ENCODE data around the gene NR4A1. TPM values are rescaled to one million over a fixed set of nuclear protein-coding genes. Genes with fewer than 3 reads are reported as not detected.
A peak's percentile ranks its signal among the peaks of the same experiment; 100 is the strongest.

NR4A1 gene
- total RNA-seq, 4 donors from 2014 or later: 26.2 to 88.1 (median 59.4) TPM

DNA sequence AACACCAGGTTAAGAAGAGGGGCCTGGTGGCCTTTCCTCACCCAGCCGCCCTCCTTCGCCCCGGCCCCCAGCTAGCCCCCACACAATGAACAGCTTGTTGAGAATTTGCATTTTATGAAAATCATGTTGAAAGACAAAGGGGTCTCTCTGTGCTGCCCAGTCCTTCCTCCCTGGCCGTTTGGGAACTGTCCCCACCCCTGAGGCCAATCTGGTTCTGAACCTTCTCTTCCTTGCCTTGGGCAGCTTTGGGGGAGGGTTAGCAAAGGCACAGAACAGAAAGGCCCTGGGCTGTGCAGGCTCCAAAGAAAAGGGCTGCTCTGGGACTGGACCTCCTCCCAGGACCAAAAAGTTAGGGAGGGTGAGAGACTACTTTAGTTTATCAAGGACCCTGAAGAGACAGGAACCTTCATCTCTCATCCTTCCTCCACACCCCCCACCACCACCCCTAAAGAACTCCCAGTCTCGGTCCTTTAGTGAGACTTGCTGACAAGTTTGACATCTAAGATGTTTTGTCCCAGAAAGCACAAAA, 43.2 kb upstream of the NR4A1 start:
- DNase-seq (ENCODE audit: extremely low spot score): no peak
- Histone ChIP-seq H3K27ac (replicated peaks in 1 of 4) (peak overlapping the region; percentile 82 to 90 (median 87)), H3K9me3 (no peaks in the 10 kb centered on the region), H3K4me1 (peaks cover 39 to 75% (median 69%) of the 10 kb centered on the region in 4 donors), H3K4me3 (peak overlapping the region; percentile 64 to 90 (median 76)), H3K27me3 (peaks cover 2 to 38% (median 14%) of the 10 kb centered on the region in 4 donors), H3K36me3 (peaks cover 0 to 33% (median 11%) of the 10 kb centered on the region in 4 donors)
- WGBS: 61% methylated on average over 5 of the region's 5 CpGs
- intact Hi-C loops (cut with DNase I): no loop called here
- TF ChIP-seq POLR2A (IDR thresholded peaks at IDR 0.05; ENCODE audit: low read depth) (no peak), EP300 (IDR thresholded peaks at IDR 0.05) (no peak)
- TF ChIP-seq, protein P1, sequence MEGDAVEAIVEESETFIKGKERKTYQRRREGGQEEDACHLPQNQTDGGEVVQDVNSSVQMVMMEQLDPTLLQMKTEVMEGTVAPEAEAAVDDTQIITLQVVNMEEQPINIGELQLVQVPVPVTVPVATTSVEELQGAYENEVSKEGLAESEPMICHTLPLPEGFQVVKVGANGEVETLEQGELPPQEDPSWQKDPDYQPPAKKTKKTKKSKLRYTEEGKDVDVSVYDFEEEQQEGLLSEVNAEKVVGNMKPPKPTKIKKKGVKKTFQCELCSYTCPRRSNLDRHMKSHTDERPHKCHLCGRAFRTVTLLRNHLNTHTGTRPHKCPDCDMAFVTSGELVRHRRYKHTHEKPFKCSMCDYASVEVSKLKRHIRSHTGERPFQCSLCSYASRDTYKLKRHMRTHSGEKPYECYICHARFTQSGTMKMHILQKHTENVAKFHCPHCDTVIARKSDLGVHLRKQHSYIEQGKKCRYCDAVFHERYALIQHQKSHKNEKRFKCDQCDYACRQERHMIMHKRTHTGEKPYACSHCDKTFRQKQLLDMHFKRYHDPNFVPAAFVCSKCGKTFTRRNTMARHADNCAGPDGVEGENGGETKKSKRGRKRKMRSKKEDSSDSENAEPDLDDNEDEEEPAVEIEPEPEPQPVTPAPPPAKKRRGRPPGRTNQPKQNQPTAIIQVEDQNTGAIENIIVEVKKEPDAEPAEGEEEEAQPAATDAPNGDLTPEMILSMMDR (IDR thresholded peaks at IDR 0.05): no peak

DNA sequence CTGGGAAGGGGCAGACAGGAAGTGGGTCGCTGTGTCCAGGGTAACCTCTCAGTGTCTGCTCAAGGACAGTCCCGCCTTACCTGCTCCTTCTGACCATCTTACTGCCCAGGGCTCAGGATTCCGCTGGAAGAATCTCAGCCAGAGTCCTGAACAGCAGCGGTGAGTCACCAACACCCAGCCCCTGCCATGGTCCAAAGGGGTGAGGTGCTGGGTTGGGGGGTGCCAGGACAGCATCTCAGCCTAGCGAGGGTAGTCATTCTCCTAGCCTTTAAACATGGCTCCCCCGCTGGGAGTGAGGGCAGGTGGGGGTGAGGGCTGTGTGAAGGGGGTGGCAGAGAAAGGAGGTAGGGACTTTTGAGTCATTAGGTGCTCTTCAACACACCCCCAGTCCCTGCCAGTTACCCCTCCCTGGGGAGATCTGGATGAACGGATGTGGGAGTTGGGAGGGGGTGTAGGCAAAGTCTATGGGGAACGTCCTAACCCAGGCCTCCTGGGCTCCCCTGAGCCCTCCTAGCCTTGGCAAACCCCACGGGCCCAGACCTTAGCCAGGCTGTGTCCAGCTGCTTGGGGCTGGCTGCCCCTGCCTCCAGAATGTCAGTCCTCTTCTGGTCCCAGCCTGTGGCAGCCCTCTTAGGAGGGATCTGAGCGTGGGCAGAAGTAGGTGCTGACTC, 42.0 kb upstream of the NR4A1 start:
- TF ChIP-seq POLR2A (IDR thresholded peaks at IDR 0.05; ENCODE audit: low read depth) (no peak), POLR2AphosphoS5 (IDR thresholded peaks at IDR 0.05) (no peak)
- TF ChIP-seq, protein P1 (IDR thresholded peaks at IDR 0.05): no peak
- Histone ChIP-seq H3K27me3 (peaks cover 2 to 35% (median 14%) of the 10 kb centered on the region in 4 donors), H3K4me3 (peak overlapping the region; percentile 64 to 90 (median 76)), H3K36me3 (peaks cover 0 to 44% (median 18%) of the 10 kb centered on the region in 4 donors), H3K9me3 (no peaks in the 10 kb centered on the region), H3K27ac (replicated peaks in 1 of 4) (peak overlapping the region; percentile 82 to 90 (median 87)), H3K4me1 (peaks cover 39 to 73% (median 67%) of the 10 kb centered on the region in 4 donors)
- intact Hi-C loops (cut with DNase I): no loop called here
- DNase-seq (ENCODE audit: extremely low spot score): no peak
- WGBS: 77% methylated on average over 9 of the region's 10 CpGs

DNA sequence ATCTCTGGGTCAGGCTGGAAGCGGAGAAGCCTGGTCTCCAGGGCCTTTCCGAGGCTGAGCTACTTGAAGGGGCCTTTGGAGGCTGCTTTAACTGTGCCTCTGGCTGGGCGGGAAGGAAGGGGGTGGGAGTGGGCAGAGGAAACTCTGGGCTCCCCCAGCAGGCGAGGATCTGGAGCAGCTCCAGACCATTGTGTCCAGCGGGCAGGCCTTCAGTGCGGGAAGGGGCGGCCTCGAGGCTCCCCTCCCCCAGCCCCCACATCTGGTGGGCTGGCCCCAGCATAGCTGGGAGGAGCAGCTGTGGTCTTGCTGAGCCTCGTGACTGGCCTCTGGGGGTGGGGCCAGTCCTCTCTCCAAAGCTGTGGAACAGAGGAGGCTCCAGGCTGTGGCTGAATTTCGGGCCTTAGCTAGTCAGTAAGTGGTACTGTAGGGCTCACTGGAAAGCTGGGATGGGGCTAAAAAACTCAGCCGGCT, 41.1 kb upstream of the NR4A1 start:
- peaks cover 34 to 69% (median 59%) of the 10 kb centered on the region in 4 donors for H3K4me1 ChIP-seq
- TF ChIP-seq POLR2AphosphoS5 (IDR thresholded peaks at IDR 0.05) (peak; percentile 74 to 91), EP300 (IDR thresholded peaks at IDR 0.05) (no peak), POLR2A (IDR thresholded peaks at IDR 0.05; ENCODE audit: low read depth) (no peak)
- TF ChIP-seq, protein P1 (IDR thresholded peaks at IDR 0.05): no peak
- DNase-seq (ENCODE audit: extremely low spot score): no peak
- no peaks in the 10 kb centered on the region for H3K9me3 ChIP-seq
- 15% methylated on average over 2 of the region's 11 CpGs for WGBS
- peaks cover 0 to 50% (median 26%) of the 10 kb centered on the region in 4 donors for H3K36me3 ChIP-seq
- peak overlapping the region; percentile 82 to 90 (median 87) for H3K27ac ChIP-seq (replicated peaks in 1 of 4)
- intact Hi-C loops (cut with DNase I): no loop called here
- H3K27me3 ChIP-seq: peaks cover 2 to 28% (median 14%) of the 10 kb centered on the region in 4 donors
- peak overlapping the region; percentile 64 to 90 (median 76) for H3K4me3 ChIP-seq

DNA sequence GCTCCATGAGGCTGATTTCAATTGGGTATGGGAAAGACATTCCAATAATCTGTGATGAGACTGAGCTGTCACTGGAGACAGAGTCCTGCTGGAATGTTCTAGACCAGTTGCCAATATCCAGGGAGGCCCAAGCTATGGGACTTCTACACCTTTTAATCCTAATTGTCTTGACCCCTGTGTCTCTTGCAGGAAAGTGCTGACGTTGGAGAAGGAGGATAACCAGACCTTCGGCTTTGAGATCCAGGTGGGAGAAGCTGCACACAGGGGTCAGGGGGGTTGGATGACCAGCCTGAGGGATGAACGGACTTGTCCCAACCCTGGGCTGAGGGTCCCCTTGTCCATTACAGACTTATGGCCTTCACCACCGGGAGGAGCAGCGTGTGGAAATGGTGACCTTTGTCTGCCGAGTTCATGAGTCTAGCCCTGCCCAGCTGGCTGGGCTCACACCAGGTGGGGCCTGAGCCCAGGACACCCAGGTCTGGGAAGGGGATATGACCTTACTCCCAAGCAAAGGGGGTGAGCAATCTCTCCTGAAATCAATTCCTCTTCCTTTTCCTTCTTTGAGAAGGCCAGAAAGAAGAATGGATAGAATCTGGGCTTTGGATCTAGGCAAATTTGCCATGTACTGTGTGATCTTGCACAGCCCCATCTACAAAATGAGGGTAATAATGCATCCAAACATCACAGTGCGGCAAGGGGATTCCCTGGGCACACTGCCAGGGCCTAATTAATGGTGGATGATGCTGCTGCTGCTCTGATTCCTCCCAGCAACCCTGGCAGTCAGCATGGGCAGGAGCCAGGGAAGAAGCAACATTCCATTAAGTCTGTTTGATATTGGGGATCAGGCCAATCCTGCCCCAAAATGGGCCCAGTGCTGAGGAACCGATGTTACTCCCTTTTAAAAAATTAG, 40.3 kb upstream of the NR4A1 start:
- Histone ChIP-seq H3K27me3 (peaks cover 2 to 21% (median 13%) of the 10 kb centered on the region in 4 donors), H3K27ac (replicated peaks in 1 of 4) (peak overlapping the region; percentile 82 to 90 (median 87)), H3K4me3 (peak overlapping the region in 3 of 4 donors; percentile 64 to 90 (median 80)), H3K36me3 (peaks cover 0 to 58% (median 32%) of the 10 kb centered on the region in 4 donors), H3K9me3 (no peaks in the 10 kb centered on the region), H3K4me1 (peaks cover 34 to 70% (median 56%) of the 10 kb centered on the region in 4 donors)
- DNase-seq (ENCODE audit: extremely low spot score): no peak
- intact Hi-C loops (cut with DNase I): no loop called here
- no peak for TF ChIP-seq EP300 (IDR thresholded peaks at IDR 0.05)
- WGBS: 46% methylated on average over 8 of the region's 8 CpGs
